ENCODE data around the gene POGK. TPM values are rescaled to one million over a fixed set of nuclear protein-coding genes. Genes with fewer than 3 reads are reported as not detected.
"Not testable (repeated sequence)": the region's sequence is repeated elsewhere in the genome, so short reads cannot be mapped to it uniquely, and the experiment has no call there.

The POGK gene
- 10 to 100 TPM; 33.1 to 34.9 TPM for total RNA-seq

- CTCF ChIA-PET, result no interaction called here
- Mint-ChIP-seq H3K4me3 (peak within 1 kb of the TSS; percentile 95), H3K4me1 (ENCODE audit: low read depth) (peaks cover 46% of the 10 kb centered on the region), H3K9me3 (no peaks in the 10 kb centered on the region), H3K27ac (peak within 1 kb of the TSS; percentile 96), H3K36me3 (ENCODE audit: low read depth) (peaks cover 22% of the 10 kb centered on the region), H3K27me3 (ENCODE audit: low read depth) (no peaks in the 10 kb centered on the region)
- DNase-seq, result peak; percentile 91
- intact Hi-C loops (cut with micrococcal nuclease), result loop anchor here (1.0 to 10.0 kb wide), 5 partner anchors 37 to 1204 kb away; partner anchors contain the start of genes MGST3, POU2F1, TADA1 and UCK2
Measured at GRCh38 chr1:166838766-166839599, at the start of gene POGK. Gene POGK (plus strand): TSS chr1:166839475. CDS start chr1:166840957, 1,482 bp downstream.

- Mint-ChIP-seq H3K27me3 (ENCODE audit: low read depth) (peaks cover 16% of the 10 kb centered on the region), H3K36me3 (ENCODE audit: low read depth) (no peaks in the 10 kb centered on the region), H3K4me1 (ENCODE audit: low read depth) (no peaks in the 10 kb centered on the region), H3K27ac (no peak overlapping the region), H3K4me3 (no peak overlapping the region), H3K9me3 (no peaks in the 10 kb centered on the region)
- CTCF ChIA-PET, result no interaction called here
- intact Hi-C loops (cut with micrococcal nuclease), result no loop called here
- no peak for DNase-seq
Measured at GRCh38 chr1:166796620-166797236, 42.5 kb upstream of the POGK start.

GRCh38 chr1:166808952-166809351 is 30.3 kb upstream of the POGK start:
- intact Hi-C loops (cut with micrococcal nuclease), result no loop called here
- no peak for DNase-seq
- no peaks in the 10 kb centered on the region for H3K9me3 Mint-ChIP-seq
- H3K36me3 Mint-ChIP-seq (ENCODE audit: low read depth), result no peaks in the 10 kb centered on the region
- no peak overlapping the region for H3K4me3 Mint-ChIP-seq
- no peak overlapping the region for H3K27ac Mint-ChIP-seq
- peaks cover 3% of the 10 kb centered on the region for H3K27me3 Mint-ChIP-seq (ENCODE audit: low read depth)
- CTCF ChIA-PET, result no interaction called here
- no peaks in the 10 kb centered on the region for H3K4me1 Mint-ChIP-seq (ENCODE audit: low read depth)

- DNase-seq, result no peak
- H3K27me3 Mint-ChIP-seq (ENCODE audit: low read depth), result peaks cover 6% of the 10 kb centered on the region
- CTCF ChIA-PET, result no interaction called here
- no peaks in the 10 kb centered on the region for H3K9me3 Mint-ChIP-seq
- no peak overlapping the region for H3K27ac Mint-ChIP-seq
- intact Hi-C loops (cut with micrococcal nuclease), result no loop called here
- H3K4me1 Mint-ChIP-seq (ENCODE audit: low read depth), result no peaks in the 10 kb centered on the region
- no peak overlapping the region for H3K4me3 Mint-ChIP-seq
- no peaks in the 10 kb centered on the region for H3K36me3 Mint-ChIP-seq (ENCODE audit: low read depth)
Measured at GRCh38 chr1:166811691-166812090, 27.6 kb upstream of the POGK start.

GRCh38 chr1:166813508-166814223 is 25.6 kb upstream of the POGK start:
- H3K36me3 Mint-ChIP-seq (ENCODE audit: low read depth), result no peaks in the 10 kb centered on the region
- CTCF ChIA-PET, result interaction anchor here (0.8 to 0.9 kb wide), 2 partner anchors 12 to 25 kb away, joined by 3 to 4 read pairs; no protein-coding TSS in a partner anchor
- H3K27ac Mint-ChIP-seq, result no peak overlapping the region
- no peak overlapping the region for H3K4me3 Mint-ChIP-seq
- no peaks in the 10 kb centered on the region for H3K4me1 Mint-ChIP-seq (ENCODE audit: low read depth)
- H3K9me3 Mint-ChIP-seq, result no peaks in the 10 kb centered on the region
- H3K27me3 Mint-ChIP-seq (ENCODE audit: low read depth), result peaks cover 6% of the 10 kb centered on the region
- no peak for DNase-seq
- intact Hi-C loops (cut with micrococcal nuclease), result no loop called here

- CTCF ChIA-PET, result interaction anchor here (0.8 kb wide), 1 partner anchor 11 kb away, joined by 4 read pairs; no protein-coding TSS in a partner anchor
- no peaks in the 10 kb centered on the region for H3K36me3 Mint-ChIP-seq (ENCODE audit: low read depth)
- H3K27ac Mint-ChIP-seq, result no peak overlapping the region
- no peak for DNase-seq
- intact Hi-C loops (cut with micrococcal nuclease), result no loop called here
- no peaks in the 10 kb centered on the region for H3K4me1 Mint-ChIP-seq (ENCODE audit: low read depth)
- no peak overlapping the region for H3K4me3 Mint-ChIP-seq
- peaks cover 6% of the 10 kb centered on the region for H3K27me3 Mint-ChIP-seq (ENCODE audit: low read depth)
- H3K9me3 Mint-ChIP-seq, result peaks cover 3% of the 10 kb centered on the region
Measured at GRCh38 chr1:166814611-166815010, 24.7 kb upstream of the POGK start.

GRCh38 chr1:166819974-166820373 is 19.3 kb upstream of the POGK start:
- no peaks in the 10 kb centered on the region for H3K27me3 Mint-ChIP-seq (ENCODE audit: low read depth)
- peaks cover 13% of the 10 kb centered on the region for H3K9me3 Mint-ChIP-seq
- H3K4me3 Mint-ChIP-seq, result no peak overlapping the region
- intact Hi-C loops (cut with micrococcal nuclease), result no loop called here
- H3K36me3 Mint-ChIP-seq (ENCODE audit: low read depth), result no peaks in the 10 kb centered on the region
- CTCF ChIA-PET, result no interaction called here
- H3K27ac Mint-ChIP-seq, result no peak overlapping the region
- H3K4me1 Mint-ChIP-seq (ENCODE audit: low read depth), result no peaks in the 10 kb centered on the region
- DNase-seq, result no peak

GRCh38 chr1:166822385-166822784 is 16.9 kb upstream of the POGK start:
- H3K36me3 Mint-ChIP-seq (ENCODE audit: low read depth), result no peaks in the 10 kb centered on the region
- CTCF ChIA-PET, result no interaction called here
- intact Hi-C loops (cut with micrococcal nuclease), result no loop called here
- no peaks in the 10 kb centered on the region for H3K4me1 Mint-ChIP-seq (ENCODE audit: low read depth)
- no peak overlapping the region for H3K27ac Mint-ChIP-seq
- H3K4me3 Mint-ChIP-seq, result no peak overlapping the region
- no peak for DNase-seq
- no peaks in the 10 kb centered on the region for H3K27me3 Mint-ChIP-seq (ENCODE audit: low read depth)
- H3K9me3 Mint-ChIP-seq, result peaks cover 13% of the 10 kb centered on the region

- peaks cover 4% of the 10 kb centered on the region for H3K36me3 Mint-ChIP-seq (ENCODE audit: low read depth)
- intact Hi-C loops (cut with micrococcal nuclease), result no loop called here
- CTCF ChIA-PET, result interaction anchor here (0.6 kb wide), 1 partner anchor 714 kb away, joined by 3 read pairs; no protein-coding TSS in a partner anchor
- no peaks in the 10 kb centered on the region for H3K4me1 Mint-ChIP-seq (ENCODE audit: low read depth)
- no peaks in the 10 kb centered on the region for H3K27me3 Mint-ChIP-seq (ENCODE audit: low read depth)
- peaks cover 20% of the 10 kb centered on the region for H3K9me3 Mint-ChIP-seq
- no peak overlapping the region for H3K27ac Mint-ChIP-seq
- H3K4me3 Mint-ChIP-seq, result no peak overlapping the region
- no peak for DNase-seq
Measured at GRCh38 chr1:166827426-166827825, 11.8 kb upstream of the POGK start.

- H3K36me3 Mint-ChIP-seq (ENCODE audit: low read depth); DNase-seq; H3K27ac Mint-ChIP-seq; H3K27me3 Mint-ChIP-seq (ENCODE audit: low read depth); H3K4me1 Mint-ChIP-seq (ENCODE audit: low read depth); CTCF ChIA-PET; H3K4me3 Mint-ChIP-seq: not testable (repeated sequence)
- intact Hi-C loops (cut with micrococcal nuclease), result loop anchor here (10.0 kb wide), 2 partner anchors 1005 to 1195 kb away; partner anchors contain the start of genes MGST3 and UCK2
- H3K9me3 Mint-ChIP-seq, result peaks cover 20% of the 10 kb centered on the region
Measured at GRCh38 chr1:166829762-166830161, 9.5 kb upstream of the POGK start.

- H3K9me3 Mint-ChIP-seq, result no peaks in the 10 kb centered on the region
- no peak for DNase-seq
- intact Hi-C loops (cut with micrococcal nuclease), result loop anchor here (10.0 kb wide), 2 partner anchors 1012 to 1202 kb away; partner anchors contain the start of genes MGST3 and UCK2
- H3K27ac Mint-ChIP-seq, result no peak overlapping the region
- no peaks in the 10 kb centered on the region for H3K27me3 Mint-ChIP-seq (ENCODE audit: low read depth)
- no peak overlapping the region for H3K4me3 Mint-ChIP-seq
- peaks cover 16% of the 10 kb centered on the region for H3K36me3 Mint-ChIP-seq (ENCODE audit: low read depth)
- CTCF ChIA-PET, result no interaction called here
- H3K4me1 Mint-ChIP-seq (ENCODE audit: low read depth), result peaks cover 31% of the 10 kb centered on the region
Measured at GRCh38 chr1:166836733-166837132, 2.5 kb upstream of the POGK start.

- Mint-ChIP-seq H3K27me3 (ENCODE audit: low read depth) (no peaks in the 10 kb centered on the region), H3K4me3 (peak overlapping the region; percentile 80), H3K27ac (peak overlapping the region; percentile 80), H3K36me3 (ENCODE audit: low read depth) (peaks cover 28% of the 10 kb centered on the region), H3K4me1 (ENCODE audit: low read depth) (peaks cover 52% of the 10 kb centered on the region), H3K9me3 (no peaks in the 10 kb centered on the region)
- DNase-seq, result peak; percentile 51
- intact Hi-C loops (cut with micrococcal nuclease), result loop anchor here (1.0 to 10.0 kb wide), 7 partner anchors 37 to 1205 kb away; partner anchors contain the start of genes FAM78B, MGST3, POU2F1 and TADA1
- CTCF ChIA-PET, result no interaction called here
Measured at GRCh38 chr1:166839600-166840308, 479 bp downstream of the POGK start.
